ENCODE data around the gene PDE9A. TPM values are rescaled to one million over a fixed set of nuclear protein-coding genes. Genes with fewer than 3 reads are reported as not detected.

Gene PDE9A
- total and polyA plus RNA-seq, 2 donors (not counting 3 experiments of a cell fraction or from before 2014, with no cell fraction given): 0.28 to 2.2 TPM

GRCh38 chr21:42733874-42734273, 80.5 kb downstream of the PDE9A start:
- Histone ChIP-seq H3K79me2 (ENCODE audit: control insufficient read depth, insufficient read depth, low read length) (no peaks in the 10 kb centered on the region), H3K36me3 (ENCODE audit: control insufficient read depth in 2 of 2, extremely low read depth in 1 of 2, insufficient read depth in 2 of 2, low read length in 2 of 2) (no peaks in the 10 kb centered on the region), H3K4me1 (ENCODE audit: control insufficient read depth, extremely low read depth, insufficient read depth, low read length) (no peaks in the 10 kb centered on the region), H2AFZ (ENCODE audit: low read depth, low read length) (no peak overlapping the region), H3K4me2 (ENCODE audit: insufficient read depth, low read length) (no peak overlapping the region), H3K27me3 (ENCODE audit: control insufficient read depth in 2 of 2, insufficient read depth in 2 of 2, low read length in 2 of 2) (peaks cover 0 to 3% of the 10 kb centered on the region in 2 experiments), H3K9me1 (replicated peaks; ENCODE audit: control insufficient read depth, extremely low read depth, insufficient read depth, low read length) (no peaks in the 10 kb centered on the region), H3K9ac (replicated peaks; ENCODE audit: extremely low read depth, insufficient read depth, low read length) (no peak overlapping the region), H3K27ac (ENCODE audit: insufficient read depth, low read depth, low read length) (no peak overlapping the region), H3K4me3 (replicated peaks in 1 of 3; ENCODE audit: insufficient read depth in 1 of 3, low read depth in 1 of 3, low read length in 3 of 3) (no peak overlapping the region), H4K20me1 (replicated peaks; ENCODE audit: control insufficient read depth, extremely low read depth, insufficient read depth, low read length) (no peaks in the 10 kb centered on the region), H3K9me3 (replicated peaks; ENCODE audit: control insufficient read depth, insufficient read depth, low read length) (no peaks in the 10 kb centered on the region)
- intact Hi-C loops (cut with micrococcal nuclease): no loop called here
- POLR2A ChIA-PET: no interaction called here
- DNase-seq (ENCODE audit: low read depth, low spot score): no peak
- FAIRE-seq: no peak
- dilution Hi-C loops (cut with MboI; ENCODE audit: extremely low pct_ligation_motif_present, low sequenced_read_pairs): no loop called here
- CTCF ChIA-PET: no interaction called here
- TF ChIP-seq JUN (IDR thresholded peaks at IDR 0.05; ENCODE audit: borderline replicate concordance, insufficient read depth, insufficient read length, low read depth) (no peak), POLR2A (IDR thresholded peaks at IDR 0.05; ENCODE audit: low read depth, low read length) (no peak), CTCF (IDR thresholded peaks at IDR 0.05; ENCODE audit: extremely low read depth in 1 of 2, insufficient read depth in 1 of 2, low read depth in 1 of 2, low read length in 2 of 2) (no peak), EZH2 (IDR thresholded peaks at IDR 0.05; ENCODE audit: borderline replicate concordance, low read depth, low read length, severe bottlenecking) (no peak), MAX (IDR thresholded peaks at IDR 0.05; ENCODE audit: insufficient read depth, insufficient read length) (no peak), MYC (IDR thresholded peaks at IDR 0.05; ENCODE audit: low read depth, low read length) (no peak), FOS (IDR thresholded peaks at IDR 0.05; ENCODE audit: borderline replicate concordance, insufficient read depth, low read length) (no peak), POLR2AphosphoS5 (IDR thresholded peaks at IDR 0.05; ENCODE audit: insufficient read depth, low read depth, low read length) (no peak), GATA2 (IDR thresholded peaks at IDR 0.05; ENCODE audit: insufficient read depth, insufficient read length, low read depth, low read length) (no peak)
- BruUV-seq (replicated peaks): no TSS peak
